GM21529 (cell line): Measurements from ENCODE around the gene STMN1.

ENCODE experiments used
- ATAC-seq: cut with Tn5 transposase; IDR thresholded peaks from one replicate; pipeline ENCODE4 v1.9.1; 2021; ENCODE audit not compliant: unreplicated experiment

STMN1 gene

DNA sequence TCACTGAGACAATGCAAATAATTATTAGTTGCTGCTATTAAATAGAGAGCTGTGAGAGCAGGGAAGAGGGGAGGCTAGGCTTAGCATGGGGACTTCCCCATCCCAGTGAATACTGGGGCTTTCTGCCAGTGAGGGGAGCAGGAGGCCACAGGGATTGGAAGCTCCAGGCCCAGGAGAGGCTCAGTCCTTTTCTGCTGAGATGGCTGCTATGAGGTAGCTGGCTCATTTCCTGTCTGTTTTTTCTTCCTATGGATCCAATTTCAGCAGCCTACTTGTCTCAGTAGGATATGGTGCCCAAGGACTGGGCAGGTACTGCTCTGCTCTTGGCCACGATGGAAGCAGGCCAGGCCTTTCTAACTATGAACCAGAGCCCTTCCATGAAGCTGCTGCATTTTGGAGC is 10.0 kb downstream of the STMN1 start:
- ATAC-seq: no peak

DNA sequence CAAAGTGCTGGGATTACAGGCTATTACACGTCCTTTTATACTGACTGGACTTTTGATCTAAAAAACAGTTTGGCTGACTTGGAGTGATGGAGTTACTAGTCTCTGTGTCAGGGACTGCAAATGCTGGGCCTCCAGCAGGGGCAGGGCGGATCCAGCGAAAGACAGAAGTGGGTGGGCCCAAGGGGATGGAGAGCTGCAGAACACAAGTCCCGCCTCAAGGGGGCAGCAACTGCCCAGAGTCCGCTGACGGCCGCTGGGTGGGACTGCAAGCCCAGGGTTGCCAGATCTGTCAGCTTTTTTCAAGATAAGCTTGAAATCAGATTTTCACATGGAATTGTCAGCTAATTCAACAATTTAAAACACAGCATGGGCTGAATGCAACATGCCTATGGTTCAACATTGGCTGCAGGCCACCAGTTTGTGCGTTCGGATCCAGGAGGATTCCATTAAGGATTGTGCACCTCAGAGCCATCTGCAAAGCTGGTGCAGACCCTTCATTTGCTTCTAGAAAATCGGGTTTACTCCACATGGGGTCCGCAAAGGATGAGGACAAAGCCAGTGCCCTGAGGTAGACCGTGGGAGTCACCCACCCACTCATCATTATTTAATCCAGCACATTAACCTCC is 10.7 kb downstream of the STMN1 start:
- ATAC-seq: peak; percentile 82

DNA sequence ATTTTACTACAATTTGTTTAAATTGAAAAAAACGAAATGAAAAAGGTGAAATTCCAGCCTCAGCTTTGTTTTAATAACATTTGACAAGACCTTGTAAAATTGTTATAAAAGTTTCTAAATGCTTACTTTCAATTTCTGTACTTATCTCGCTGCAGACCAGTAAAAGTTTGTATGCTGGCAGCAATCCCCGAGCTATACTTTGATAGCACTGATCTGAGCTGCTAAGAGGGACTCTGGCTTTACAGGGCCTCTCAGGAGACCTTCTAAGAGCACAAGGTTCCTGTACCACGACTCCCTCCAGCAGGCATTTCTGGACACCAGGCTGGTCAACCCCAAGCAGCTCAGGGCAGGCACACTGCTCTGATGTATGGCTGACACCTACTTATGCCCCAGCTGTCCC is 13.1 kb downstream of the STMN1 start:
- no peak for ATAC-seq

DNA sequence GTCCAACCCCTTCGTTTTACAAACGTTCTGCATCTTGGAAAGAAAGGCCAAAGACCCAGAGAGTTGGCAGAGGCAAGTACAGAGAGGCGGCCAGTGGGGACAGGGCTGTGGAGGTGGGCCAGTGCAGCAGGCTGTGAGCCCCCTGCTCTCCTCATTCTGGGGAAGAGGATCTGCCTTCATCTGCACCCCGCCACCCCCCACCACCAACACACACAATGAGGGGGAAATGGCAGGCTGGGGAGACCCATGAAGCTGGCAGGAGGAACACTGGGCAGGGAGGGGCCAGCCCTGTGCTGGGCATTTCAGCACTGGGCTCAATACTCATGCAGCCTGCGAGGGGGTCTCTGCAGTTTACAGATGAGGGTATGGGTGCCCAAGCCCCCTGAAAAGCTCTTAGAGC is 14.6 kb downstream of the STMN1 start:
- ATAC-seq: no peak

DNA sequence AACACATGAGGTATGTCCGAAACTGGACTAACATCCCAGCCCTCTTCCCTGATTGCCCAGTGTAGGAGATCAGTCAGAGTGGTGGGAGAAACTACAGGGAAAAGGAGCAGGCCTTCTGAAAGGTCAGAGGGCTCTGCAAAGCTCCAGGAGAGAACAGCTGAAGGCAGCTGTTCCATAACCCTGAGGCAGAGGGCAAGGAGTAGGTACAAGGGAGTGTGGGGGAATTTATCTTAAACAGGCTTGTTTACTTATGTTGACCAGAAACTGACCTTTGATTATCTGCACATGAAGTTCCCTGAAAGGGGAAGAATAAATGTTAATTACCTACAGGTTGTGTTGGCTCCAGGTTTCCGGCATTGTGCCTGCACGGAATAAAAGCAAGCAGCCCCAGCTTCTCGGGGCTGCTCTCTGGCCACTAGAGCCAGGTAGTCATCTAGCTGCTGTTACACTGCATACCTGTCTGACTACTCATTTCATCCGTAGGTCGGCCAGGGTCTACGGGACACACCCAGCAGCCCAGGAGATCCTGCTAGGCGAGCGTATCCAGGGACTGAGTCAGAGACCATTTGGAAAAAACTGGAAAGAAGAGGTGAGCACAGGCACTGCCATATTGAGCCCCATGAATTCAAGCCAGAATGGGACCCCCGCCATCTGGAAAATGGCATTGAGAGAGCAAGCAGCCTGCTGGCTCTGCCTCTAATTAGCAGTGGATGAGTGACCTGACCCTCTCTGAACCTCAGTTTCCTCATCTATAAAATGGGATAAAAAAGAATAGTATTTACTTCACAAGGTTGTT is 15.8 kb downstream of the STMN1 start:
- no peak for ATAC-seq

DNA sequence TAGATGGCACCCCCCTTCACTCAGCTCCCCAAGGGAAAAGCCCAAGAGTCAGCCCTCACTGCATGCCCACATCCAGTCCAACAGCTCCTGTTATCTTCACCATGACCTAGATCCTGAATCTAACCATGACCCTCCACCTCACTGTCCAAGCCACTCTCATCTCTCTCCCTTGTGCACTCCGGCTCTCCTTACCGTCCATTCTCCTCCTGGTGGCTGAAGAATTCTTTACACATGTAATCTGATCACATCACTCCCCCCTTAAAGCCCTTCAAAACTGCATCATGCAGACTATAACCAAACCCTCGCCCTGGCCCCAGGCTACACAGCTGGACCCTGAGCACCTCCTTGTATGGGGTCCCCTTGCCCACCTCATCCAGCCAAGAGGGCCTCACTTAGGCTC is 16.7 kb downstream of the STMN1 start:
- no peak for ATAC-seq

DNA sequence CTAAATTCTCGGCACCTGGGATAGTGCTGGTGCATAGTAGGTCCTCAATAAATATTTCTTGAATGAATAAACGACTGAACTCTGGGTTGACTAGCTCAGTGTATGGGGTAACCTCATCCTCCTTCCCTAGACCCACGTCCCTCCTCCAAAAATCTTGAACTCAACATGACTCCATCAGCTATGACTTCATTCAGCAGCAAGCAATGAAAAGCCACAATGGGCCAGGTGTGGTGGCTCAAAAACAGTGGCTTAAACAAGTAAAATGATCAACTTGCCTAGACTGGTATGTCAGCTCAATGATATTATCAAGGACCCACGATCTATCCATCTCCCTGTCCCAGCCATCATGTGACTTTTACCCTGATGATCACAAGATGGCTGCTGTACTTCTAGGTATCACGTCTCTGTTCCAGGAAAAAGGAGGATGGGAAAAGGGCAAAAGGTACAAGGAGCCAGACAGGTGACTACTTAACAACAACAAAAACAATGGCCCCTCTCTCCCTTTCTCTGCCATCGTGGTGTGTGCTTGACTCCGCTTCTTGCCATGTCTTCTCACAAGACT is 17.7 kb downstream of the STMN1 start:
- no peak for ATAC-seq

DNA sequence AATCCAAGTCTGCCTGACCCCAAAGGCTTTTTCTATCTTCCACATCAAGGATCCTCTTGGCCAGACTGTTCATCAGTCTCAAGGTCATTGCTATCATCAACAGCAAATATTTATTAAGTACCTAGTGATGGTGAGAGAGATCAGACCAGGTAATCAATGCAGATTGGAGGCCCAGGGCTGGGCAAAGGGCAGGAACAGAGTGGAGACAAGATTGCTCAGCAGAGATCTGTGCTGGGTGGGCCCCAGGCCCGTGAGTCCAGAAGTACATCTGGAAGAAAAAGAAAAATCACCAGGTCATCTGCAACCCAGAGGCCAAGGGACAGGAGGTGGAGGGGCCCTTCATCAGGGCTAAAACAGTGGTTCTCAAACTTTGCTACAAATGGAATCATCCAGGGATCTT is 20.6 kb downstream of the STMN1 start:
- no peak for ATAC-seq

DNA sequence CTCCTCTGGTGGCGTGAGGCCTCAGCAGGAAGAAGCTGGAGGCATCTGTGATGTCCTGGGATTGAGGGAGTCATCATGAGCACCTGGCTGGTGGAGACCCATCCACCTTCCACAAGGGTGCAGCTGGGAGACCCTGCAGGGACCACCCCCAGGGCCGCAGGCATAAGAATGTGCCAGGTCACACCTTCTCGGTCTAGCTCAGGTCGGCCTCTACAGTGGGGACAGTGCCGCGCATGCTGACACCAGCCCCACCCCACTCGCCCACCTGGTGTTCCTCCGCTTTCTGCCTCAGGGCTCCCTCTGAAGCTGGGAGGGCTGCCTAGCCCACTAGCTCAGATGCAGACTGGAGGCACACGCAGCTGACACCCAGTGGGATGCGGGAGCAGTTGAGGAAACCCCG is 25.0 kb downstream of the STMN1 start:
- ATAC-seq: no peak

DNA sequence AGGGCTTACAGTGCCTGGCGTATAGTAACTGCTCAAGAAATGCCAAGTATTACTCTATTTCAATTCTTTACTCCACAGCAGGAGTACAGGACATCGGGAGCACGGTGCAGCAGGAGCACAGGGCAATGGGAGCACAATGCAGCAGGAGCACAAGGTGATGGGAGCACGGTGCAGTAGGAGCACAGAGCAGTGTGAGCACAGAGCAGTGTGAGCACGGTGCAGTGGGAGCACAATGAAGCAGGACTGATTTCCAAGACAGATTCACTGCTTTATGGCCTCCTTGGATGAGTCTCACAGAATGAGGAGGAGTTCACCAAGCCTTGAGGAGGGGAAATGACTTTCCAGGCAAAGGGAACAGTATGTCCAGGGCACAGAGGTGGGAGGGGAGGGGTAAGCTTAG is 25.7 kb downstream of the STMN1 start:
- no peak for ATAC-seq

DNA sequence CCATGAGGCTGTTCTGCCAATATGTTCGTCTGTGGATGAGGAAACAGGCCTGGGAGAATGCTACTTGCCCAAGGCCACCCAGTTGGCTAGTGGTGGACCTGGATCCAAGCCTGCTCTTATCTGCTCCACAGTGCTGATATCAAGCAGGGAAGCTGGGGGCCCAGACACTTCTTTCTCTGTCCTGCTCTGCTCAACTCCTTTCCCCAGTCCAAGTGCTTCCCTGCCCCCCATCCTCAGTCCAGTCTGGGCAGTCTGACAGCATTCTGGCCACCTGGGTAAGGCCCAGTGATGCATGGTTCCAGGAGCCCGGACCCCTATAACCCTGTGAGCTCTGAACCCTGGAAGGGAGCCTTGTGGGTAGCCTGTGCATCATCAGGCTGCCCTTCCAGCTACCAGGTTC is 26.5 kb downstream of the STMN1 start:
- no peak for ATAC-seq

DNA sequence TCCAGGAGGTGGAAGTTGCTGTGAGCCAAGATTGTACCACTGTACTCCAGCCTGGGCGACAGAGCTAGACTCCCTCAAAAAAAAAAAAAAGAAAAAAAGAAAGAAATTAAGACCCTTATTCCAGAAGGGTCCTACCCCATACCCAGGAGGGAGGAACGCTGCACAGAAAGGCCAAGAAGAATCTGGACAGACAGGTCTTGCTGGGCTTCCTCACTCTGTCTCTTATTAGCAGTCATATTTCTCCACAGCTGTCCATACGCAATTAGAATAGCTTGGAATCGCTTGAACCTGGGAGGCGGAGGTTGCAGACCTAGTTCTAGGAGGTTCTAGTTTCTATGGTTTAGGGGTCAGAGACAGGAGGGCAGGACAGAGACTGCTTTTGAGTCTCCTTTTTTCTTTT is 27.5 kb downstream of the STMN1 start:
- ATAC-seq: no peak

DNA sequence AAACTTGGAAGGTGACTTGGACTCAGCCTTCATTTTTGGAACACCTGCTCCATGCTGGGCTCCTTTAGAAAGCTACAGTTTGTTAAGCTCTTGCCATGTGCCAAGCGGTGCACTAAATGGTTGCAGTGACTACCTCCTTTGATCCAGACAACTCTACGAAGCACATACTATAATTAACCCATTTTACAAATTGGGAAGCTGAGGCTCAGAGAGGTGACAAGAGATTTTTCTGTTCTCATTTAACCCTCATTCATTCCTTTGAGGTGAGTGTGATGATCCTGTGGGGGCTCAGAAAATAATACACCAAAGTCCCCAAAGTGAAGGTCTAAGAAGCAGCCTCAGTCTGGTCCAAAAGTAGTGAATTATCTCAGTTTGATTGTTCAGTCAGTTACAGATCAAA is 29.1 kb downstream of the STMN1 start:
- no peak for ATAC-seq

DNA sequence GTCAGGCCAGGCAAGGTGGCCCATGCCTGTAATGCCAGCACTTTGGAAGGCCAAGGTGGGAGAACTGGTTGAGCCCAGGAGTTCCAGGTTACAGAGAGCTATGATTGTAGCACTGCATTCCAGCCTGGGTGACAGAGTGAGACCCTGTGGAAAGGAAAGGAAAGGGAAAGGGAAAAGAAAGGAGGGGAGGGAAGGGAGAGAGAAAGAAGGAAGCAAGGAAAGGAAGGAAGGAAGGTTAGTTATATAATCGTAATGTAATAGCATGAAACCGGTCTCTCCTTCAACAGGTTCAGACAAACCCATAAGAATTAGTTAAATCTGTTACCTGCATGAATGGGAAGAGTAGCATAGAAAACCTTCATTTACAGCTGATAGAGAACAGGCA is 29.5 kb downstream of the STMN1 start:
- ATAC-seq: no peak

DNA sequence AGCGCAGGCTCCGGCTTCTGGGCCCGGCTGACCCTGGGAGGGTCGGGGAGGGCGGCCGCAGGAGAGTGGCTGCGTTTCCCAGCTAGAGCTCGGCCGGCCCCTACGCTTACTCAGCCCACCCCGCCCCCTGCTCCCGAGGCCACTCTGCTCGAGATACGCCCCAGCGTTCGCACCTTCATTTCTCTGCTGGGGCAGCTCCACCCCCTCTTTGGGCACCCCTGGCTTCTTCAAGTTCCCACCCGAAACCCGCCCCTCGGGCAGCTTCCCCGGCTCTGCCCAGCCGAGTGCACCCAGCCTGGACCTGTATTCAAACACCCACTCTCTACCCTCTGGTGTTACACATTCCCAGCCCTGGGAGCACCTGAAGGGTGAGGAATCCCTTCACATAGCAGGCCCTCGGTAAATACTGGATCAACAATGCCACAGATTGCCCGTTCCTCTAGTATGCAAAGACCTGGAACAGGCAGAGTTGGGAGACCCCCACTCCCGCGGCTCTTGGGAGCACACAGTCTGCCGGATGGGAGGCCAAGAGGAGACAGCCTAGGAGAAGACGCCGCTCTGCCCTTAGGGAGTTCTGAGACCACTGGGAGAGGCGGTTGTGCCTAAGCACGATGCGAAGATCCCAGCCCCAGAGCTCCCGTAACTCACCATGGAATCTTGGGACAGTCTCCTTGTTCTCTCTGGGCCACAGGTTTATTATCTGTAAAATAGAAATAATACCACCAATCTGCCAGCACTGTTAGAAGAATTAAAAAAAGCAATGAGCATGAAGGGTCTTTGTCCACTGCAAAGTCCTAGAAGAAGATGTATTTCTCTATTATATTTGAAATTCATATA is 30.1 kb downstream of the STMN1 start:
- ATAC-seq: no peak

DNA sequence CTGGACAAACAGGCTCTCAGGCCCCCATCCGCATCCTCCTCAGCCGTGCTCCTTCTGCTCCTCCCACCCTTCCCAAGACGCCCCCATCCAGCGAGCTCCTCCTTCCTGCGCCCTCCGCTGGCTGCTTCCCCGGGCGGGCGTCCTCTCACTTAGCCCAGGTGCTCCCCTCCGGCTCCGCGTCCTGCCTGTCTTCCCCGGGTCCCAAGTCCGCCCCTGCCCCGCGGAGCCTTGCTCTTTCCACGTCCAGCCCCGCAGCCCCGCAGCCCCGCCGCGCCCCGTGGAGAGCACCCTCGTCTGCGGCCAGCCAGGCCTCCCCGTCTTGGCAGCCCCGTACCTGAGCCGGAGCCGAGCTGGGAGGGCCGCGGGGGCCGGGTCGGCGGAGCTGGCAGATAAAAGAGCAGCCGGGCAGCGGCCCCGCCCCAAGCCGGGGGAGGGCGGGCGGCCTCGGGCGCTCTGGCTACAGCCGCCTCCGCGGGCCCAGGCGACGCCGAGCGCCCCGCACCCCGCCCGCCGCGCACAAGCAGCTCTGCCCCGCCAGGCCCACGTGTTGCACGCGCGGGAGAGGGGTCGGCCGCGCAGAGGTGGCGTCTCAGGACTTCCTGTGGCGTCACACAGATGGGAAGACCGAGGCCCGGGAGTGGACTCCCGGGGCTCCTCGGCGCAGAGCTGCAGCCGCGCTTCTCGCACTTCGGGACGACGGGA is 30.9 kb downstream of the STMN1 start, which contains the start of gene PAQR7:
PAQR7 (minus strand) TSS at position 555 of the 702 bp plus-strand sequence. CDS start 11,869 bp downstream, outside the sequence.
- ATAC-seq: peak; percentile 62

DNA sequence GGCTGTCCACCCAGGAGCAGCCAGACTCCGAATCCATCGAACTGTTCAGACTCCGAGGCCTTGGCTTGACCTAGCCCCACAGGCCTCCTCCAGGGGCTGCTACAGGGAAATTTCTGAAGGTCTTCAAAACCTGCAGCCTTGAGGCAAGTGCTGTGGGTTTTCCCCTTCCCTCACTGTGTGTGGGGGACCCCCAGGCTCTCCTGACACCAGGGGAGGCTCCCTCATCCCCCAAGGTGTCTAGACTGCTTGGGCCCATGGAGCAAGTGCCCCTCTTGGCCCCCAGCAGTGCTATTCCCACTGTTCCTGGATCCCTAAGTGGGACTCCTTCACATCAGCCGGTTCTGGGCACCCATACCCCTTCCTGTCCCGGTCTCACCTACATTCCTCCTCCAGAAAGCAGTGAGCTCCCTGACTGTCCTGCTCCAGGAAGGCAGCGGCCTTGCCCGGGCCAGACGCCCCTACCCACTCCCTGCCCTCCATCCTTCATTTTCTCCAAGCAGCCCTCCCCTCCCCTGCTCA is 31.5 kb downstream of the STMN1 start:
- no peak for ATAC-seq

DNA sequence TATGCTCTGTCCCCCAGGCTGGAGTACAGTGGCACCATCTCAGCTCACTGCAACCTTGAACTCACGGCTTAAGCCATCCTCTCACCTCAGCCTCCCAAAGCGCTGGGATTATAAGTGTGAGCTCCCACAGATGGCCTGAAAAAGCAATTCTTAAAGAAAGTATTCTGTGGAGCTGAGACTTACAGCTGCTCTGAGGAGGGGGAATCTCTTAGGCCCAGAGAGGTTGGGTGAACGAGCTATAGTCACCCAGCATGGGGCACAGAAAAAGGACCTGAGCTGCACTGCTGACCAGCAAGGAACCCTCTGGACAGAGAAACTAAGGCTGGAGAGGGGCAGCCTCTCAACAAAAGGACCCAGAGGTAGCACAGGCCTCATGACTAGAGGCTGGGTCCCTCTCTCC is 32.0 kb downstream of the STMN1 start:
- ATAC-seq: no peak

DNA sequence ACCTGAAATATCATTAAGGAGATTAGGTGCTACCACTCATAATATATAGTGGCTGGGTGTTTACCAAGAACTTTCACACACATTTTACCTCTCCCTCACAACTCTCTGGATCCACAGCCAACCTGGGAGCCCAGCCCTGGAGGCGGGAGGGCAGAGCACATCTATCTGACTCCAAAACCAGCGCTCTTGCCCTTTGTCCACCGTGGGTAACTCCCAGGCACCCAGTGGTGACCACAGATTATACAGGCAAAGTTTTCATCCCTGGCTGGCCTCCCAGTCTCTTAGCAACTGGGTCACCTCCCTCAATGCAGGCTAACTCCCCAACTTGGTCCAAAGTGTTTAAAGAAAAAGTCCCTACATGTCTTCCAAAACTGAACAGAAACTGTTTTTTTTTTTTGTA is 33.1 kb downstream of the STMN1 start:
- no peak for ATAC-seq

DNA sequence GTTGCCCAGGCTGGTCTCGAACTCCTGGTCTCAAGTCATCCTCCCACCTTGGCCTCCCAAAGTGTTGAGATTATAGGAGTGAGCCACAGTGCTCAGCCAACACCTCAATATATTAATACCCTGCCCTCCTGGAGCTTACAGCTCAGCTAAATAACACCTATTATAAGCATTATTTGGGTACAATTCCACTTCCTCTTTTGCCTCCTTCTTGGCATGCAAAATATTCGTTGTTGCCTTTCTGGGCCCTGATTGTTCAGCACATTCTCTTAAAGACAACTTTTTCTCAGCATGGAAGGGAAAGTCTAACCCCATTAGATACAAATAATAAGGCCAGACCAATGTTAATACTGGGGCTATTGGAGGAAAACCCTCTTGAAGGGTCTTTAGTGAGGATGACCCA is 33.5 kb downstream of the STMN1 start:
- no peak for ATAC-seq
